Activated CD8-positive, alpha-beta memory T cell treated with anti-CD3 and anti-CD28 coated beads, Interleukin-2, amount 50 U/mL, for 48 hours (primary cell): Measurements from ENCODE around the gene RBM12.

Experiments
- DNase-seq: peaks from one replicate; pipeline ENCODE4 v3.0.0-alpha.2; 2020

The RBM12 gene

GRCh38 chr20:35697696-35698297 lies 33.1 kb upstream of the RBM12 start:
- DNase-seq, result peak; percentile 45

GRCh38 chr20:35695978-35696377 lies 31.3 kb upstream of the RBM12 start:
- peak; percentile 38 for DNase-seq

- DNase-seq, result no peak
Observed at GRCh38 chr20:35695245-35695749, 30.6 kb upstream of the RBM12 start.

- DNase-seq, result peak; percentile 38
Observed at GRCh38 chr20:35690265-35690664, 25.6 kb upstream of the RBM12 start.

GRCh38 chr20:35686872-35687271 lies 22.2 kb upstream of the RBM12 start:
- peak; percentile 52 for DNase-seq

GRCh38 chr20:35685368-35685767 lies 20.7 kb upstream of the RBM12 start:
- DNase-seq, result peak; percentile 17

- no peak for DNase-seq
Observed at GRCh38 chr20:35681960-35682359, 17.3 kb upstream of the RBM12 start.

GRCh38 chr20:35680452-35681183 lies 15.9 kb upstream of the RBM12 start:
- DNase-seq, result no peak

- no peak for DNase-seq
Observed at GRCh38 chr20:35674921-35675320, 10.2 kb upstream of the RBM12 start.

- DNase-seq, result peak; percentile 34
Observed at GRCh38 chr20:35673884-35674283, 9.2 kb upstream of the RBM12 start.

GRCh38 chr20:35669681-35670080 lies 5.0 kb upstream of the RBM12 start:
- DNase-seq, result no peak

GRCh38 chr20:35669221-35669620 lies 4.5 kb upstream of the RBM12 start:
- peak; percentile 30 for DNase-seq

- no peak for DNase-seq
Observed at GRCh38 chr20:35665949-35666288, 1.2 kb upstream of the RBM12 start.

- DNase-seq, result peak; percentile 80
Observed at GRCh38 chr20:35663516-35664465, 909 bp downstream of the RBM12 start.

GRCh38 chr20:35662551-35662950 lies 2.1 kb downstream of the RBM12 start:
- no peak for DNase-seq

- DNase-seq, result no peak
Observed at GRCh38 chr20:35661908-35662307, 2.8 kb downstream of the RBM12 start.

GRCh38 chr20:35661053-35661452 lies 3.6 kb downstream of the RBM12 start:
- no peak for DNase-seq

- no peak for DNase-seq
Observed at GRCh38 chr20:35660122-35660937, 4.4 kb downstream of the RBM12 start.

GRCh38 chr20:35657271-35657670 lies 7.4 kb downstream of the RBM12 start:
- no peak for DNase-seq

GRCh38 chr20:35654415-35654814 lies 10.3 kb downstream of the RBM12 start:
- no peak for DNase-seq

- no peak for DNase-seq
Observed at GRCh38 chr20:35653893-35654292, 10.8 kb downstream of the RBM12 start.

- no peak for DNase-seq
Observed at GRCh38 chr20:35653430-35653734, 11.3 kb downstream of the RBM12 start.
